OCI-LY1 (cell line): ENCODE results near the gene DGKD.

Source experiments
- H2AFZ ChIP-seq: fragments of 200-600 bp; sonication (generic), shearing (Covaris generic); 2 replicates; pipeline ENCODE4 v1.6.0; 2014; ENCODE audit warnings: antibody characterized with exemption, mild to moderate bottlenecking, low read length
- H3F3A ChIP-seq: fragments of 200-600 bp; sonication (generic), shearing (Covaris generic); 2 replicates; pipeline ENCODE4 v1.6.0; 2014; ENCODE audit warnings: mild to moderate bottlenecking, antibody characterized with exemption, low read length, moderate library complexity; ENCODE audit not compliant: insufficient read depth
- H3K27ac ChIP-seq: fragments of 200-600 bp; sonication (generic); 2 replicates; pipeline ENCODE4 v1.5.1; 2014; ENCODE audit warnings: low read length, mixed run types, mild to moderate bottlenecking, low read depth; ENCODE audit not compliant: poor library complexity, severe bottlenecking
- H3K27me3 ChIP-seq: fragments of 200-600 bp; sonication (generic); 2 replicates; pipeline ENCODE4 v1.6.0; 2014; ENCODE audit warnings: antibody characterized with exemption, mild to moderate bottlenecking, low read length, moderate library complexity; ENCODE audit not compliant: insufficient read depth
- H3K36me3 ChIP-seq: fragments of 200-600 bp; sonication (generic); 2 replicates; pipeline ENCODE4 v1.6.1; 2014; ENCODE audit warnings: mild to moderate bottlenecking, antibody characterized with exemption, low read length, moderate library complexity, mixed read lengths; ENCODE audit not compliant: insufficient read depth
- H3K4me1 ChIP-seq: fragments of 200-600 bp; sonication (generic); 2 replicates; pipeline ENCODE4 v1.5.1; 2014; ENCODE audit warnings: mild to moderate bottlenecking, low read length, moderate library complexity; ENCODE audit not compliant: insufficient read depth, severe bottlenecking
- H3K4me2 ChIP-seq: fragments of 200-600 bp; sonication (generic), shearing (Covaris generic); 2 replicates; pipeline ENCODE4 v1.6.1; 2014; ENCODE audit warnings: low read length
- H3K4me3 ChIP-seq: fragments of 200-600 bp; sonication (generic); 2 replicates; pipeline ENCODE4 v1.5.1; 2014; ENCODE audit warnings: low read length, low read depth, mild to moderate bottlenecking, mixed read lengths; ENCODE audit not compliant: poor library complexity, severe bottlenecking
- H3K79me2 ChIP-seq: fragments of 200-600 bp; shearing (Covaris generic); 2 replicates; pipeline ENCODE4 v1.6.1; 2016; ENCODE audit warnings: mixed run types, low read length, mixed read lengths; ENCODE audit not compliant: insufficient read depth
- H3K9ac ChIP-seq: fragments of 200-600 bp; sonication (generic), shearing (Covaris generic); 2 replicates; pipeline ENCODE4 v1.6.1; 2014; ENCODE audit warnings: mild to moderate bottlenecking, low read length, mixed read lengths
- H3K9me2 ChIP-seq: fragments of 200-600 bp; sonication (generic), shearing (Covaris generic); 2 replicates; pipeline ENCODE4 v1.6.1; 2014; ENCODE audit warnings: low read depth, mild to moderate bottlenecking, low read length, mixed read lengths
- H3K9me3 ChIP-seq: fragments of 200-600 bp; shearing (Covaris generic); 2 replicates; pipeline ENCODE4 v1.6.1; 2014; ENCODE audit warnings: low read length, mixed read lengths
- H4K20me1 ChIP-seq: fragments of 200-600 bp; sonication (generic), shearing (Covaris generic); 2 replicates; pipeline ENCODE4 v1.6.0; 2016; ENCODE audit warnings: mild to moderate bottlenecking, low read length; ENCODE audit not compliant: insufficient read depth
- CTCF ChIP-seq: fragments of 200-600 bp; sonication (generic), shearing (Covaris generic); IDR thresholded peaks from 2 replicates; pipeline ENCODE4 v1.5.1; 2017; ENCODE audit warnings: mild to moderate bottlenecking, antibody characterized with exemption, low read length, moderate library complexity, mixed read lengths
- EZH2 ChIP-seq: fragments of 200-600 bp; sonication (generic), shearing (Covaris generic); IDR thresholded peaks from 2 replicates; pipeline ENCODE4 v1.8.0; 2017; ENCODE audit warnings: borderline replicate concordance, mixed run types, mild to moderate bottlenecking, antibody characterized with exemption, low read length, moderate library complexity, mixed read lengths

Gene DGKD

GRCh38 chr2:233399306-233400225, 45.3 kb downstream of the DGKD start:
- Histone ChIP-seq H3K4me2 (no peak overlapping the region), H3K4me1 (no peaks in the 10 kb centered on the region), H3K27ac (no peak overlapping the region), H3K9me2 (no peaks in the 10 kb centered on the region), H3K9ac (no peak overlapping the region), H3K4me3 (no peak overlapping the region), H3K79me2 (no peaks in the 10 kb centered on the region), H3F3A (no peaks in the 10 kb centered on the region), H3K9me3 (no peaks in the 10 kb centered on the region), H3K27me3 (no peaks in the 10 kb centered on the region), H3K36me3 (0 out of 2 replicates have a peak, but pooled peaks cover 4% of the 10 kb centered on the region), H2AFZ (no peak overlapping the region), H4K20me1 (no peaks in the 10 kb centered on the region)
- no peak for TF ChIP-seq CTCF
- no peak for TF ChIP-seq EZH2

GRCh38 chr2:233400341-233400740, 46.0 kb downstream of the DGKD start:
- Histone ChIP-seq H3K36me3 (0 out of 2 replicates have a peak, but pooled peaks cover 4% of the 10 kb centered on the region), H3K79me2 (no peaks in the 10 kb centered on the region), H3K9me2 (no peaks in the 10 kb centered on the region), H3K27me3 (no peaks in the 10 kb centered on the region), H3K4me1 (no peaks in the 10 kb centered on the region), H3K9me3 (no peaks in the 10 kb centered on the region), H3K9ac (no peak overlapping the region), H3K4me3 (no peak overlapping the region), H3K27ac (no peak overlapping the region), H2AFZ (no peak overlapping the region), H3F3A (no peaks in the 10 kb centered on the region), H4K20me1 (no peaks in the 10 kb centered on the region), H3K4me2 (no peak overlapping the region)
- TF ChIP-seq EZH2 (no peak), CTCF (no peak)

GRCh38 chr2:233400961-233401360, 46.7 kb downstream of the DGKD start:
- Histone ChIP-seq H3K79me2 (no peaks in the 10 kb centered on the region), H3K4me3 (no peak overlapping the region), H3K9ac (no peak overlapping the region), H3K4me1 (no peaks in the 10 kb centered on the region), H3K9me2 (no peaks in the 10 kb centered on the region), H3K27ac (no peak overlapping the region), H4K20me1 (no peaks in the 10 kb centered on the region), H3F3A (no peaks in the 10 kb centered on the region), H3K36me3 (0 out of 2 replicates have a peak, but pooled peaks cover 4% of the 10 kb centered on the region), H3K4me2 (no peak overlapping the region), H2AFZ (no peak overlapping the region), H3K27me3 (no peaks in the 10 kb centered on the region), H3K9me3 (no peaks in the 10 kb centered on the region)
- no peak for TF ChIP-seq EZH2
- TF ChIP-seq CTCF, result no peak
